HG02798 (cell line): ENCODE results near the gene NXPE1.

Experiments used
- ATAC-seq: cut with Tn5 transposase; IDR thresholded peaks from one replicate; pipeline ENCODE4 v1.9.1; 2021; ENCODE audit warnings: mild to moderate bottlenecking; ENCODE audit not compliant: unreplicated experiment, poor library complexity

Gene NXPE1

DNA sequence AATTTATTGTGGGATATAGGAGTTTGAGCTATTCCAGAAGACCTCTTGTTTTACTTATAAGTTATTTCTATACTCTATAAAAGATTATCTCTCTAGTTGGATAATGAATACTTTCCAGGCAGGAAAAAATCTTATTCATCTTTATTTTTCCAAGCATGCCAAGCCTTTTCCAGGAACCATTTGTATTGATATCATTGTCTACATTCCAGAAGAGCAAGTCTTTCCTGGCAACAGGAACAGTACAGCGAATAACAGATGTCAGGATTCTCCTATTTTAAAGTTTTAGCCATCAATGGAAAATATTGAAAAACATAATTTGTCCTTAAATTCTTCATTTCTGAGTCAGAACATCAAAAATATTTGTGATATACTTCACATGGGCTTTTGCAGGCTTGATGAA is 5.2 kb upstream of the NXPE1 start:
- ATAC-seq, result no peak

DNA sequence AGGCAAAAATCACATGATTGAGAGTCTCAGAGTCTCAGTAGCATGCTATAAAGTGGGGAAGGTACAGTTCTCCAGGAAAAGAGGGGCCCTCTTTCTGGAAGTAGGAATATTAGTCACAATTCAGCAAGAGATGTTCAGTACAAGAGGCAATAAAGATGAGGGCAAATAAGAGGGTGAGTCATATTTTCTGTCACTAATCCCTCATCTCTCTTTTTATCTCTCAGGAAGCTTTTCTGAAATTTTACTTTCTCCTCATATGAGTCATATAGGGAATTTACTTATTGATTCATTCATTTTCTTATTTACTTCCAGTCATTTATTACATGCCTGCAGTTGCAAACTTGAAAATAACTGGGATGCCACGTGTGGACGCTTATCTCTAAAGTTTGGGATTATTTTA is 3.4 kb upstream of the NXPE1 start:
- ATAC-seq, result no peak

DNA sequence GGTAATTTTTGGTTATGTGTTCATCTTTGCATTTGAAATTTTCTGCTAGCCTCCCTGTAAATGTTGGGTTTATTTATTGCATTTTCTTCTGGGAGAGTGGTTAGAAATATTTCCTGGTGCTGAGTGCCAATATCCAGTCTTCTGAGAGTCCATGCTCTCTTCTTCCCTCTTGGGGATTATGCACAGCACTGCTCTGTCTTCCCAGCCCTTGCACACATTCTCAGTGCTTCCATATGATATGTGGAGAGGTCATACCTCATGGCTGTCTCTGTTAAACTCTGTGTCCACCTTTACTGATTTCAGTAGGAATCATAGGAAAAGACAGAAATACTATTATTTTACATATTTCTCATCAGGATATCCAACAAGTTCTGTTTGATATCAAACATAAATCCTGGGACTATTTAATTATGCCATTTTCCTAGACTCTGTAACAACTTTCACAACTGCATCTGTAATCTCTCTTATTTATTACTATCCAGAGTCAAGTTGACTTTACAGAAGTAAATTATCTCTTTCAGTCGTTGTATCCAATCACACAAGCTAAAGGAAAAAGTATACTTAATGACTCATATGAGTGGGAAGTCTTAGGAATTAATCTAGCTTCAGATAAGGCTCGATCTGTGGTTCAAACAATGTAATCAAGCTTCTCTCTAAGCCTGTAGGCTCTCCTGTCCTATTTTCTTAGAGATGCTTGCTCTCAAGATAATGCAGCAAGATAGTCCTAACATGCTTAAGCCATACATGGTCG is 2.7 kb upstream of the NXPE1 start:
- ATAC-seq, result no peak

DNA sequence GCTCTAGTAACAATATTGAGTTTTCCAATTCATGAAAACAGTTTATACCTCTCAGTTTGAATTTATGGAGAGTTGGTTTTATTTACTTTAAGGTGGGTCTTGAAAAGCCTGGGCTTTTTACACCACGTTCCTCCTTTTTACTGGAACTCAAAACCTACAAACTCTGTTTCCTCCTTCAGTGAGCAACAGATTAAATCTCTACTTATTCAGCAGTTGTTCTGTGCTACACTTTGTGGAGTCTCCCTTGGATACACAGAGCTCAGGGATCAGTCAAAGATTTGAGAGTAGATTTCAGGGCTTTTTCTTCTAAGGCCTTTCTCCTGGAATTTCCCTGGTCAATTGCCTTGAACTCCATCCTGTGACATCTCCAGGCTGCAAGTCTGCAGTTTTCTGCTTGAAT is 3.5 kb downstream of the NXPE1 start:
- ATAC-seq, result no peak

DNA sequence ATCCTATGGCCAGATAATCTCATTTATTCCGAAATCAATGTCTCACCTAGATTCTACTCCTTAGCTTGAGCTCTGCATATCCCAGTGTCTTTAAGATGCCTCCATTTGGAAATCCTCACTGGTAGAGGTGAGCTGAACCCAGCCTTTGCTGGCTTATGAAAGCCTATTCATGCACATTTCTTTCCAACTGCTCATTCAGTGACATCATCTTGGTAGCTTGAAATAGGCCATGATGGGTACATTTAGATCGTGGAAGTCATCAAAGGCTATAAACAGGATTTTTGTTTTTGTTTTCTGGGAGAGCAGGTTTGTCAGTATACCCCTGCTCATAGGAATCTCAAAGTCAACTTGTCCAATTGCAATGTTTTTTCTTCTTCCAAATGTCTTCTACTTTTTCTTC is 6.0 kb downstream of the NXPE1 start:
- ATAC-seq, result no peak

DNA sequence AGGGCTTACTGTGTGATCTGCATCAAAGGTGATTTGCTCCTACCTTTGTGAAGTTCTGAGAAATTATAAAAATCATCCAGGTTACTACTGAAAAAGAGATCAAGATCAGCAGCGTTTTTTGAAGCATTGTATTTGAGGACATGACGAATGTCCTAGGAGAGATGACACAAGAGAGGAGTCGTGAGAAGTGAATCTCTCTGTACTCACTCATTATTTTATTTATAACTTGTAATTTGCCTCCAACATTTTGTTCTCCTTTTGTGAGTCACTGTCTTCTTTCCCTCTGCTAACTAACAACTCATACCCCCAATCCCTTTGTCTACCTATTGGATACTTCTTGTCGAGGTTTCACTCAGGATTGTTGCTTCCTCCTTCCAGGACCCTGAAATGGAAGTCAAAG is 8.6 kb downstream of the NXPE1 start:
- ATAC-seq, result no peak

DNA sequence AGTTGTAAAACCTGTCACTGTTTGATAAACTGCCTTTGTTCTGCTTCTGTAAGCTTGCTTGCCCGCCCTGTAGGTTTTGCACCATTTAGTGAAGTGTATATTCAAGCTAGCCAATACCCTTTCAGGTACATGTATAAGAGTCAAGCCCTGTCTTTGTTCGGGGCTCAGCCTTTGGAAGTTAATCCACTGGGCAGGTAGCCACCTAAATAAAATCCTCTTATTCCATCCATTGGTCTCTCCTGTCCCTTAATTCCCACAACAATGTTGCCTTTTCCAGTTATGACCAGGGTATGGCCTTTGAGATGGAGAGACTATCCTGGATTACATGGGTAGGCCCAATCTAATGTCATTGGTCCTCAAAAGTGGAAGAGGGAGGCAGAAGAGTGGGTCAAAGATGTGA is 34.0 kb downstream of the NXPE1 start:
- no peak for ATAC-seq

DNA sequence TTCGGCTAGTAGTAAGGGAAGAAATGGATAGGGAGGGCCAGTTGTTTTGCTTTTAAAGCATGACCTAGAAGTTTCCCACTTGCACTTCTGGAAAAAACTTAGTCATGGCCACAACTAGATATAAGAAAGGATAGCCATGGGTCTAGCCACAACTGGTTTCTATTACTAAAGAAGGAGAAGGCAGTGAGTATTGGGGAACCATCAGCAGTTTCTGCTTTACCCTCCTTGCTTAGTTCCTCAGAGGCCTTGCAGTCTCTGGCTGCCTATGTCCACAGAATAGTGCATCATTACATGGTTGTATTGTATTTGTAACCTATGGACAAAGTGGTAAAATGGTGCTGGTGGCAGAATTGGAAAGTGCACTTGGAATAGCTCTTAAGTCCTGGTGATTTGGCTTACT is 35.6 kb downstream of the NXPE1 start:
- ATAC-seq, result no peak

DNA sequence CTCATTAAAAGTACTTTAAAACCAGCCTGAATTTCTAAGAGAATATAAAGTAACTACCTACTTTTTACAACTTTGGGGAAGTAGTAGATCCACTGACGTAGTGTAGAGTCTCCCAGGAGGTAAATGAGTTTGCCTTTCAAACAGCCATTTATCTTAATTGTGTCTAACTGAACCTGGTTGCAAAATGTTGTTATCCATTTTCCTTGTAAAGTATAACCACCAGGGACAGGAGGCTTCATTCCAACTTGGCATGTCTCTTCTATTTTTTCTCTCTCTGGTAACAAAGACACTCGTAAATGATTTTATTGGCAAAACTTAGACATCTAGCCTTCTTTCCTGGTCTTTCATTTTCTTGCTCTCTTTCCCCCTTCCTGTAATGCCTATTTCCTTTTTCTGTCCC is 36.9 kb downstream of the NXPE1 start:
- ATAC-seq, result no peak

DNA sequence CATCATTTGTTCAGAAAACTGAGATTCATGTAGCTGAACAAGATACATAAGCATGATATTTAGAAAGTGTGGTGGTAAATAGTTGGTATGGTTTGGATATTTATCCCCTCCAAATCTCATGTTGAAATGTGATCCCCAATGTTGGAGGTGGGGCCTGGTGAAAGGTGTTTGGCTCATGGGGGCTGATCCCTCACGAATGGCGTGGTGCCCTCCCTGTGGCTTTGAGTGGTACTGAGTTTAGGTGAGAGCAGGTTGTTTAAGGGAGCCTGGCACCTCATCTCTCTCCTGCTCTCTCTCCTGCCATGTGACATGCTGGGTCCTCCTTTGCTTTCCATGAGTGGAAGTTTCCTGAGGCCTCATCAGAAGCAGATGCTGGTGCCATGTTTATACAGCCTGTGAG is 48.1 kb downstream of the NXPE1 start:
- ATAC-seq, result no peak

DNA sequence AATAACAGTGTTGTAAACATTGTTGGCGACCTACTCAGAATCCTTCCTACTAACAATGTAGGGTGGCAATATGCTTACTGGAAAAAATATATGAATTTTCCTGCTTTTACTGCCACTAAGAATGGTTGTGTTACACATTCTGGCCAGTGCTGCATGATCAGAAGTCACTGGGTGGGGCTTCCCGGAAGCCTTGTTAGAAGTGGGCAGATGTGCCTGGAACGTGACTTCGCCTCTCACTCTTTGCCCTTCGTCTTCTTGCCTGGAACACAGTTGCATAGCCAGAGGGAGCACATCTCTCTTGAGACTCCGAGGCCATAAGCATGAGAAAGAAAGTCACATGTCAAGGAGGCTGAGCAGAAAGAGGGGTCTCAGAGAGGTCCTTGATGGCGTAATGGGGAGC is 48.6 kb downstream of the NXPE1 start:
- no peak for ATAC-seq

DNA sequence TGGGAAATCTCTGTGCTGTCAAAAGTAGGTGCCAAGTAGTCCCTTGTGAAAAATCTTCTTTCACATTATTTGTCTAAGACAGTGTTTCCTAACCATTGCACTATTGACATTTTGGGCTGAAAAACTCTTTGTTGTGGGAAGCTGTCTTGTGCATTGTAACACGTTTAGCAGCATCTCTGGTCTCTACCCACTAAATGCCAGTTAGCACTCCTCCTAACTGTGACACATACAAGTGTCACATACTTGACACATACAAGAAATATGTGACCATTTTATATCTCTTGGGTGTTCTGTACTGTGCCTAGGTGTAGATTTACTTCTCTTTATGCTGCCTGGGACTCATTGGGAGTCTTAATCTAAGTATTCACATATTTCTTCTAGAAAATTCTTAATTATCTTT is 57.8 kb downstream of the NXPE1 start:
- ATAC-seq, result no peak

DNA sequence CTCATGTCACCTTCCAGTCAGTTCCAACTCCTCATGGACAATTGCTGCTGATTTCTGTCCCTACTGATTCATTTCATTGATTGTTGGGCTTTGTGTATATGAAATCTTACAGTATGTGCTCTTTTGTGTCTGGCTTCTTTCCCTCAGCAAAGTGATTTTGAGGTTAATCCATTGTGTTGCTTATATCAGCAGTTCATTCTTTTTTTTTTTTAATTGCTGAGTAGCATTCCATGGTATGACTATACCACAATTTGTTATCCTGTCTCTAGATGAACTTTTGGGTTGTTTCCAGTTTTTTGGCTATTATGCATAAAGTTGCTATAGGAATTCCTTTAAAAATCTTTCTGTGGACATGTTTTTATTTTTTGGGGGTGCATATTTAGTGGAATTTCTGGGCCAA is 59.9 kb downstream of the NXPE1 start:
- no peak for ATAC-seq

DNA sequence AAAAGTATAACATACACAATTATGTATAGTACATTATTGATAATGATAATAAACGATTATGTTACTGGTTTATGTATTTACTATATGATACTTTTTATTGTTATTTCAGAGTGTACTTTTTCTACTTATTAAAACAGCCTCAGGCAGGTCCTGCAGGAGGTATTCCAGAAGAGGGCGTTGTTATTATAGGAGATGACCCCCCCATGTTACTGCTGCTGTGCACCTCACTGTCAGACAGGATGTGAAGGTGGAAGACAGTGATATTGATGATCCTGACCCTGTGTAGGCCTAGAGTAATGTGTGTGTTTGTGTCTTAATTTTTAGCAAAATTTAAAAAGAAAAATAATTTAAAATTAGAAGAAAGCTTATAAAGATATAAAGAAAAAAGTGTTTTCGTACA is 62.8 kb downstream of the NXPE1 start:
- ATAC-seq, result no peak

DNA sequence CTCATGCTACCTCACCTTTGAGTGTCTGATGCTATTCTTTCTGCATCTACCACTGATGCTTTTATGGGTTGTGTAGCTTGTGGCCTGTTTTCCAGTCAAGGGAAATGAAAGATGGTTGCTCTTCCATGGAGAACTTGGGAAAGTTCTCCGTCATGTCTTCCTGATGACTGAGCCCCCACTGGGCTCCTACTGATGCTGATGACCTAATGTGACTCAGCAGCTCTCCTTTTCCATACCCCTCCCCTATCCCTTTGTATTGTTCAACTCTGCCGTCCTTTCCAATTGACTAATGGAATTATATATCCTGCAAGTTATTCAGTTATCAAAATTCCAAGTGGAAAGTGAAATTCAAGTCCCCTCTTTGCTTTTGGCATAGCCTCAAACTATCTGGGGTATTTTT is 75.8 kb downstream of the NXPE1 start:
- ATAC-seq, result no peak

DNA sequence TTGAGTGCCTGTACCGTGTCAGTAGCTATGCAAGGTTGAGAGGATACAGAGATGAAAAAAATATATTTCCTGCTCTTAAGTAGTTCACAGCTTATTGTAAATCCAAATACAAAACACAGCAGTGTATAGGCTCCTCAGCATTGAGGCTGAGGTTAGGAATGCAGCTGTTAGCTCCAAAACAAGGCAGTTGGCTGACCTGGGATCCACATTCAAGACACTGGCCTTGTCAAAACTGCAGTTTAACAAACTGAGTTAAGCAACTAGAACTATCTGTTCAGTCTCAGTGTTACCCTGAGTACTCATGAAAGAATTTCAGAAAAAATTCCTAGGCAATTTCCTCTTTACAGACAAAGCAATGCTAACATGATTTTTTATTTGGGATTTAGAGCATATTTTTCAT is 77.6 kb downstream of the NXPE1 start:
- no peak for ATAC-seq

DNA sequence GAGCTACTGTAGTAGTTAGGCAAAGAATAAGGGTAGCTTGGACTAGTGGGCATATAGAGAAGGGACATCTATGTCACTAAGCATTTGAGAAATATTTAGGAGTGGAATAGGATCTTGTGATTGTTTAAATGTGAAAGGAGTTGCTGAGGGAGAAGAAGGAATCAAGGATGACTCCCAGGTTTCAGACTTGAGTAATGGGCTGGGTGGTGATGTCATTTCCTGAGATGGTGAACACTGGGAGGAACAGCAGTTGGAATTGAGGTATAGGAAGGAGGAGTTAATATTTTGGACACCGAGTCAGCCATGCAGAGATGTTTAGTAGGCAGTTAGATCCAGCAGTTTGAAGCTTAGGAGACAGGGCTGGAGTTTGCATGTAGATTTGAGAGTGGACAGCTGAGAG is 80.3 kb downstream of the NXPE1 start:
- no peak for ATAC-seq

DNA sequence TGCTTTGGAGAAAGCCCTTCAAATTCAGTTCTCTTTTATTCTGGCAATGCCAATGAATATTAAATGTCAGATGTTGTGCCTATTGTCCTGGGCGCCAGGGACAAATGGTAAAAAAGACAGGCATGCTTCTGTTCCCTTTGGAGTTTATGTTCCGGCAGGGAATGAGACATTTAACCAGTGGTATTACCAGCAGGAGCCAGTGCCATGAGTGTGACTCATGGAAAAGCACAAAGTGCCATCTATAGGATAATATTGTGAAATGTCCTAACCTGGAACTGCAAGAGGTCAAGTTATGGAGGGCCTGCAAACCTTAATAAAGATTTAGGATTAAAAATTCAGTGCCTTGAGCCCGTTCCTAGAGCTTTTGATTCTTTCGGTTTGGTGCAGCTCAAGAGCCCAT is 80.9 kb downstream of the NXPE1 start:
- ATAC-seq, result no peak

DNA sequence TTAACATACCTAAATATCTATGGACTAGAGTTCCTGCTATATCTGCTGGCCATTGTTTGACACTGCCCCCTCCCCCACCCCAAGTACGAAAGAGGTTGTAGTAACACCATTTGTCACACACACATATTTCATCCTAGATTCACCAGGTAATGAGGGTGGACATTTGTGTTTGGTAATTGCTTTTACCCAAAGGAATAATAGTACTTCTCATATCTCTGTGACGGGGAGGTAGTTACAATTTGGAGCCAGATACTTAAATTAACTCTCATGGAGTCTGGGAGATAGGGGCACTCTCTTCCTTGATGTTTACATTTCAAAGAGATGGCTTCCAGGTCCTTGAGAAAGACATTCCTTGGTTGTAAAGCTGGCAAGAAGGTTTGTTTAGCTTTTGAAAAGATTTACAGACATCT is 81.7 kb downstream of the NXPE1 start:
- no peak for ATAC-seq

DNA sequence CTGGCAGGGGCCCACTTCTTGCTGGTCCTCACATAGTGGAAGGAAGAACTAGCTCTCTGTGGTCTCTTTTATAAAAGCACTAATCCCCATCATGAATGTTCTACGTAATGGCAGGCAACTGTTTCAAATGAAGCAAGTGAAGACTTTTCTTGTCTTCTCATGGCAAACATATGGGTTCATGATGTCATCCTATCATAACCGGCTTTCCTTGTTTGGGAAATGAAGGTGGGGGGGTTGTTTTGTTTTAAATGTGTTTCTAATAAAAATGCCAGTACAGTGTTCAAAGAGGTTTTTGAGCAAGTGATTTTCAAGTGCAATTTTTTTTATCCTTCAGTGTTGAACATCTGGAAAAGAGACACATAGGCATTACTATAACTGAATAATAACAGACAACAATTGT is 87.0 kb downstream of the NXPE1 start:
- ATAC-seq, result no peak
